DMS53 (cell line): ENCODE data around the gene VTA1.

Experiments
- DNase-seq: peaks from one replicate; lab custom pipeline; 2025; lab: John Stamatoyannopoulos, UW

VTA1 gene

DNA sequence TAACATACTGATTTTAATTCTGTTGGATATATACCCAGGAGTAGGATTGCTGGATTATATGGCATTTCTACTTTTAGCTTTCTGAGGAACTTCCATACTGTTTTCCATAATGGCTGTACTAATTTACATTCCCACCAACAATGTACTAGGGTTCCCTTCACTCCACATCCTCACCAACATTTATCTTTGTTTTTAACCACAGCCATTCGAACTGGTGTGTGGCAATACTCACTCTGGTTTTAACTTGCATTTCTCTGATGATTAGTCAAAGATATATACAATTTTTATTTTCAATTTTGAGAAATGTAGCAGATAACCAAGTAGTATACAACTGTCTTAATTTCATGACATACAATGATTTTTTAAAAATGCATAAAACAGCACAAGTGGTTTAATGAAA, 124.4 kb downstream of the VTA1 start:
- no peak for DNase-seq
